Breast epithelium (tissue), 3 donors: ENCODE data around the gene RHOB.

Experiments used
- CTCF ChIP-seq, 3 donors: fragments of 450-650 bp; IDR thresholded peaks; one replicate each; pipeline ENCODE4 v1.5.1; 2016 to 2017; ENCODE audit warnings: antibody characterized with exemption in 3 of 3, mild to moderate bottlenecking in 3 of 3, moderate library complexity in 3 of 3
- POLR2A ChIP-seq: fragments of 450-650 bp; IDR thresholded peaks from one replicate; pipeline ENCODE4 v1.6.1; 2016; ENCODE audit warnings: antibody characterized with exemption, mild to moderate bottlenecking, moderate library complexity
- POLR2AphosphoS5 ChIP-seq, 3 donors: sonication (generic); formaldehyde crosslinking; IDR thresholded peaks; one replicate each; pipeline ENCODE4 v1.6.1; 2017; ENCODE audit warnings: antibody characterized with exemption in 3 of 3

- TF ChIP-seq POLR2A = no peak
- no peak for TF ChIP-seq CTCF (IDR thresholded peaks at IDR 0.05)
- TF ChIP-seq POLR2AphosphoS5 (IDR thresholded peaks at IDR 0.05) = peak in 2 of 3 donors; percentile 33 to 87
Measured at GRCh38 chr2:20483194-20483895, 36.5 kb downstream of the RHOB start.
